ENCODE results near the gene MBD3. TPM values are rescaled to one million over a fixed set of nuclear protein-coding genes. Genes with fewer than 3 reads are reported as not detected.

The MBD3 gene
- polyA plus RNA-seq, 2 donors = 50.0 to 72.8 TPM

DNA sequence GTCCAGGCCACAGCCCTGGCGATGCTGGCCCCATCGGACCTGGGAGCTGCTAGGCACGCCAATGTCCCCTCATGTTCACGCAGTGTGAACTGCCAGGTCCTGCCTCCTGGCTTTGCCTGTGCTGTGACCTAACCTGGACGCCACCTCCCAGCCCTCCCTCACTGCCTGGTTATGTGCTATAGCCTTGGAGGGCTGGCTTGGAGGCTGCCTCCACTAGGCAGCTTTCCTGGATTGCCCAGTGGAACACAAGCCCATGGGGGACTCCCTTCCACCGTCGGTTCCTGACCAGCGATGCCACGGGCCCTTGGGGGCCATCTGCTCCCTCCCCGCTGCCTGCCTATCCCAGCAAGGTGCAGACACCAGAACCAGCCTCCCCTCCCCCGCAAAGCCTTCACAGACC, 27.8 kb upstream of the MBD3 start:
- Histone ChIP-seq H3K27me3 (ENCODE audit: control insufficient read depth in 1 of 2, insufficient read depth in 2 of 2, low read length in 2 of 2) (no peaks in the 10 kb centered on the region), H3K36me3 (ENCODE audit: control insufficient read depth in 2 of 2, insufficient read depth in 2 of 2, low read length in 1 of 2) (peaks cover 0 to 42% of the 10 kb centered on the region in 2 donors), H3K4me3 (ENCODE audit: low read depth in 1 of 2, low read length in 2 of 2) (no peak overlapping the region), H3K9me3 (ENCODE audit: control insufficient read depth in 2 of 2, insufficient read depth in 1 of 2, low read depth in 1 of 2, low read length in 1 of 2) (no peaks in the 10 kb centered on the region), H3K4me1 (ENCODE audit: control insufficient read depth in 2 of 2, insufficient read depth in 2 of 2, low read length in 1 of 2) (no peaks in the 10 kb centered on the region), H3K27ac (ENCODE audit: low read depth in 2 of 2, low read length in 1 of 2) (no peak overlapping the region)
- 89 to 90% methylated on average over 11 of the region's 11 CpGs for WGBS, 2 donors

- 87 to 89% methylated on average over 17 to 18 of the region's 18 CpGs for WGBS, 2 donors
- H3K27ac ChIP-seq (ENCODE audit: low read depth in 2 of 2, low read length in 1 of 2) = no peak overlapping the region
Observed at GRCh38 chr19:1619703-1620102, 27.0 kb upstream of the MBD3 start.

GRCh38 chr19:1619094-1619439, 26.4 kb upstream of the MBD3 start:
- Histone ChIP-seq H3K9me3 (ENCODE audit: control insufficient read depth in 2 of 2, insufficient read depth in 1 of 2, low read depth in 1 of 2, low read length in 1 of 2) (no peaks in the 10 kb centered on the region), H3K27me3 (ENCODE audit: control insufficient read depth in 1 of 2, insufficient read depth in 2 of 2, low read length in 2 of 2) (no peaks in the 10 kb centered on the region), H3K4me3 (ENCODE audit: low read depth in 1 of 2, low read length in 2 of 2) (no peak overlapping the region), H3K27ac (ENCODE audit: low read depth in 2 of 2, low read length in 1 of 2) (no peak overlapping the region), H3K36me3 (ENCODE audit: control insufficient read depth in 2 of 2, insufficient read depth in 2 of 2, low read length in 1 of 2) (peaks cover 7 to 49% of the 10 kb centered on the region in 2 donors), H3K4me1 (ENCODE audit: control insufficient read depth in 2 of 2, insufficient read depth in 2 of 2, low read length in 1 of 2) (no peaks in the 10 kb centered on the region)
- WGBS, 2 donors = 90 to 91% methylated on average over 22 to 26 of the region's 26 CpGs

More at GRCh38 chr19:1619703-1620102, 27.0 kb upstream of the MBD3 start:
- H3K27me3 ChIP-seq (ENCODE audit: control insufficient read depth in 1 of 2, insufficient read depth in 2 of 2, low read length in 2 of 2) = no peaks in the 10 kb centered on the region
- H3K4me1 ChIP-seq (ENCODE audit: control insufficient read depth in 2 of 2, insufficient read depth in 2 of 2, low read length in 1 of 2) = no peaks in the 10 kb centered on the region
- H3K9me3 ChIP-seq (ENCODE audit: control insufficient read depth in 2 of 2, insufficient read depth in 1 of 2, low read depth in 1 of 2, low read length in 1 of 2) = no peaks in the 10 kb centered on the region
- H3K4me3 ChIP-seq (ENCODE audit: low read depth in 1 of 2, low read length in 2 of 2) = no peak overlapping the region
- H3K36me3 ChIP-seq (ENCODE audit: control insufficient read depth in 2 of 2, insufficient read depth in 2 of 2, low read length in 1 of 2) = peaks cover 2 to 44% of the 10 kb centered on the region in 2 donors

- Histone ChIP-seq H3K9me3 (ENCODE audit: control insufficient read depth in 2 of 2, insufficient read depth in 1 of 2, low read depth in 1 of 2, low read length in 1 of 2) (no peaks in the 10 kb centered on the region), H3K4me3 (ENCODE audit: low read depth in 1 of 2, low read length in 2 of 2) (no peak overlapping the region), H3K27me3 (ENCODE audit: control insufficient read depth in 1 of 2, insufficient read depth in 2 of 2, low read length in 2 of 2) (no peaks in the 10 kb centered on the region), H3K4me1 (ENCODE audit: control insufficient read depth in 2 of 2, insufficient read depth in 2 of 2, low read length in 1 of 2) (no peaks in the 10 kb centered on the region), H3K36me3 (ENCODE audit: control insufficient read depth in 2 of 2, insufficient read depth in 2 of 2, low read length in 1 of 2) (peaks cover 7 to 56% of the 10 kb centered on the region in 2 donors), H3K27ac (ENCODE audit: low read depth in 2 of 2, low read length in 1 of 2) (no peak overlapping the region)
- 77 to 78% methylated on average over 24 of the region's 24 CpGs for WGBS, 2 donors
Observed at GRCh38 chr19:1618157-1619093, 25.8 kb upstream of the MBD3 start.

GRCh38 chr19:1616875-1617274, 24.2 kb upstream of the MBD3 start:
- H3K27ac ChIP-seq (ENCODE audit: low read depth in 2 of 2, low read length in 1 of 2) = no peak overlapping the region
- whole genome bisulfite sequencing, 2 donors = 61 to 64% methylated on average over 4 of the region's 4 CpGs
- H3K36me3 ChIP-seq (ENCODE audit: control insufficient read depth in 2 of 2, insufficient read depth in 2 of 2, low read length in 1 of 2) = peaks cover 7 to 64% of the 10 kb centered on the region in 2 donors

GRCh38 chr19:1616396-1616795, 23.7 kb upstream of the MBD3 start:
- Histone ChIP-seq H3K4me3 (ENCODE audit: low read depth in 1 of 2, low read length in 2 of 2) (no peak overlapping the region), H3K4me1 (ENCODE audit: control insufficient read depth in 2 of 2, insufficient read depth in 2 of 2, low read length in 1 of 2) (no peaks in the 10 kb centered on the region), H3K9me3 (ENCODE audit: control insufficient read depth in 2 of 2, insufficient read depth in 1 of 2, low read depth in 1 of 2, low read length in 1 of 2) (no peaks in the 10 kb centered on the region), H3K27me3 (ENCODE audit: control insufficient read depth in 1 of 2, insufficient read depth in 2 of 2, low read length in 2 of 2) (no peaks in the 10 kb centered on the region), H3K36me3 (ENCODE audit: control insufficient read depth in 2 of 2, insufficient read depth in 2 of 2, low read length in 1 of 2) (peaks cover 7 to 64% of the 10 kb centered on the region in 2 donors), H3K27ac (ENCODE audit: low read depth in 2 of 2, low read length in 1 of 2) (no peak overlapping the region)
- 84 to 87% methylated on average over 8 of the region's 8 CpGs for WGBS, 2 donors

More at GRCh38 chr19:1616875-1617274, 24.2 kb upstream of the MBD3 start:
- Histone ChIP-seq H3K27me3 (ENCODE audit: control insufficient read depth in 1 of 2, insufficient read depth in 2 of 2, low read length in 2 of 2) (no peaks in the 10 kb centered on the region), H3K4me3 (ENCODE audit: low read depth in 1 of 2, low read length in 2 of 2) (no peak overlapping the region), H3K4me1 (ENCODE audit: control insufficient read depth in 2 of 2, insufficient read depth in 2 of 2, low read length in 1 of 2) (no peaks in the 10 kb centered on the region), H3K9me3 (ENCODE audit: control insufficient read depth in 2 of 2, insufficient read depth in 1 of 2, low read depth in 1 of 2, low read length in 1 of 2) (no peaks in the 10 kb centered on the region)

GRCh38 chr19:1615156-1615765, 22.6 kb upstream of the MBD3 start:
- H3K4me3 ChIP-seq (ENCODE audit: low read depth in 1 of 2, low read length in 2 of 2) = no peak overlapping the region
- no peak overlapping the region for H3K27ac ChIP-seq (ENCODE audit: low read depth in 2 of 2, low read length in 1 of 2)
- no peaks in the 10 kb centered on the region for H3K4me1 ChIP-seq (ENCODE audit: control insufficient read depth in 2 of 2, insufficient read depth in 2 of 2, low read length in 1 of 2)
- H3K27me3 ChIP-seq (ENCODE audit: control insufficient read depth in 1 of 2, insufficient read depth in 2 of 2, low read length in 2 of 2) = no peaks in the 10 kb centered on the region
- H3K9me3 ChIP-seq (ENCODE audit: control insufficient read depth in 2 of 2, insufficient read depth in 1 of 2, low read depth in 1 of 2, low read length in 1 of 2) = no peaks in the 10 kb centered on the region
- 91 to 95% methylated on average over 37 to 41 of the region's 41 CpGs for WGBS, 2 donors
- H3K36me3 ChIP-seq (ENCODE audit: control insufficient read depth in 2 of 2, insufficient read depth in 2 of 2, low read length in 1 of 2) = peaks cover 7 to 61% of the 10 kb centered on the region in 2 donors

GRCh38 chr19:1613808-1614570, 21.3 kb upstream of the MBD3 start:
- peaks cover 7 to 55% of the 10 kb centered on the region in 2 donors for H3K36me3 ChIP-seq (ENCODE audit: control insufficient read depth in 2 of 2, insufficient read depth in 2 of 2, low read length in 1 of 2)
- no peak overlapping the region for H3K4me3 ChIP-seq (ENCODE audit: low read depth in 1 of 2, low read length in 2 of 2)
- no peaks in the 10 kb centered on the region for H3K9me3 ChIP-seq (ENCODE audit: control insufficient read depth in 2 of 2, insufficient read depth in 1 of 2, low read depth in 1 of 2, low read length in 1 of 2)
- no peak overlapping the region for H3K27ac ChIP-seq (ENCODE audit: low read depth in 2 of 2, low read length in 1 of 2)
- no peaks in the 10 kb centered on the region for H3K27me3 ChIP-seq (ENCODE audit: control insufficient read depth in 1 of 2, insufficient read depth in 2 of 2, low read length in 2 of 2)
- 93% methylated on average over 32 of the region's 32 CpGs for WGBS, 2 donors
- H3K4me1 ChIP-seq (ENCODE audit: control insufficient read depth in 2 of 2, insufficient read depth in 2 of 2, low read length in 1 of 2) = no peaks in the 10 kb centered on the region

DNA sequence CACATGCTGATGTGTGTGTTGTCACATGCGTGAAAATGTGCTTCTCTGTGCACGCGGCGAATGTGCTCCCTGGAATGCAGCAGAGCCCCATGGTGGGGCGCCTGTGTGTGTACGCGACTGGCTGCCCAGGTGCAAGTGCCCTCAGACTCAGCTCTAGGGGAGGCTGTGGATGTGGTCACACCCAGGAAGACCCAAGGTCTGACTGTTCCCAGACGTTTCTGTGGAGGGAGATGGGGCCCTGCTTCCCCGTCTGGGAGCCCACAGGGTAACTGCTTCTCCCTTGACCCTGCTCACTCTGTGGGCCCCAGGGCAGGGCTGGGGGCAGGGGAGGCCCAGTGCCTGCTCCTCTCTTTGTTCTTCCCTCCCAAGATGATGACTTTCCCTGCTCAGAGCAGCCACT, 20.5 kb upstream of the MBD3 start:
- WGBS, 2 donors = 80 to 82% methylated on average over 9 of the region's 9 CpGs

More for the DNA sequence above, 20.5 kb upstream of the MBD3 start:
- H3K4me1 ChIP-seq (ENCODE audit: control insufficient read depth in 2 of 2, insufficient read depth in 2 of 2, low read length in 1 of 2) = no peaks in the 10 kb centered on the region
- H3K27ac ChIP-seq (ENCODE audit: low read depth in 2 of 2, low read length in 1 of 2) = no peak overlapping the region
- no peaks in the 10 kb centered on the region for H3K27me3 ChIP-seq (ENCODE audit: control insufficient read depth in 1 of 2, insufficient read depth in 2 of 2, low read length in 2 of 2)
- no peak overlapping the region for H3K4me3 ChIP-seq (ENCODE audit: low read depth in 1 of 2, low read length in 2 of 2)
- no peaks in the 10 kb centered on the region for H3K9me3 ChIP-seq (ENCODE audit: control insufficient read depth in 2 of 2, insufficient read depth in 1 of 2, low read depth in 1 of 2, low read length in 1 of 2)
- peaks cover 7 to 51% of the 10 kb centered on the region in 2 donors for H3K36me3 ChIP-seq (ENCODE audit: control insufficient read depth in 2 of 2, insufficient read depth in 2 of 2, low read length in 1 of 2)

Data from esophagus (tissue), 2 donors.